GM15510 (cell line): ENCODE data around the gene CD53.

Experiments
- POLR2A ChIP-seq: IDR thresholded peaks from 3 replicates; pipeline ENCODE4 v1.6.1; 2011; ENCODE audit warnings: borderline replicate concordance; ENCODE audit not compliant: insufficient read length; ENCODE audit errors: extremely low read depth

The CD53 gene

GRCh38 chr1:110873856-110874255, 908 bp downstream of the CD53 start:
- TF ChIP-seq POLR2A, result no peak

- TF ChIP-seq POLR2A, result no peak
Observed at GRCh38 chr1:110874324-110875215, 1.6 kb downstream of the CD53 start.

- TF ChIP-seq POLR2A, result peak; percentile 46
Observed at GRCh38 chr1:110875216-110875731, 2.3 kb downstream of the CD53 start.

DNA sequence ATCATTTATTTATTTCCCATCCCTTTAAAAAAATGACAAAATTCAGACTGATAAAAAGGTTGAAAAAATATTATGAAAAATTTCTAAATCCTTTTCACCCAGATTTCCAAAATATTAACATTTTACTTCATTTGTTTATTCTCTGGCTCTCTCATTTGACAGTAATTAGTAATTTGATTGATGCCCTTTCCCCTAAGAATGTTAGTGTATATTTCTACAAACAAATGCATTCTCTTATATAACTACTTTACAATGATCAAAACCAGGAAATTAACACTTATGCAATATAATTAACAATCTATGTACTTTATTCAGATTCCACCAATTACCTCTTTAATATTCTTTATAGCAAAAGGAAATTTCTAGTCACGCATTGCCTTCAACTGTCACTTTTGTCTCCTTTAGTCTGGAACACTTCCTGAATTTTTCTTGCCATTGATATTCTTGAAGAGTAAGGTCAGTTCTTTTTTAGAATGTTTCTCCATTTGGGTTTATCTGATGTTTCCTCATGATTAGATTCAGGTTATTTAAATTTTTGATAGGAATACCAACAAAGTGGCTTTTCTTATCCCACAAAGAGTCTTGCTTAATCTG, 3.9 kb downstream of the CD53 start:
- TF ChIP-seq POLR2A, result no peak

GRCh38 chr1:110877364-110877763, 4.4 kb downstream of the CD53 start:
- no peak for TF ChIP-seq POLR2A

- TF ChIP-seq POLR2A, result no peak
Observed at GRCh38 chr1:110877776-110878175, 4.8 kb downstream of the CD53 start.

DNA sequence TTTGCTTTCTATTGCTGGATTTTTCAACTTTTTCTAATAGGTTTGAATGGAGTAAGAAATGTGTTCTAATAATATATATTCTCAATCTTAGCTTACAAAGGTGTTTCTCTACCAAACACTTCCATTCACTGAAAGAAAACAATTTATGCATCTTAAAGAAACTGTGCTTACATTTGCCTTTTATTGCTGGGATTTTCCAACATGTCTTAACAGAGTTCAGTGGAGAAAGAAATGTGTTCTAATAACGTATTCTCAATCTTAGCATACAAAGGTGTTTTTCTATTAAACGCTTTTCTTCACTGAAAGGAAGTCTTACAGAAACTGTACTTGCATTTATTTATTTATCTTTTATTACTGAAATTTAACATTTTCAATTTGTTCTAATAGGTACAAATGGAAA, 5.6 kb downstream of the CD53 start:
- no peak for TF ChIP-seq POLR2A

GRCh38 chr1:110878993-110879392, 6.0 kb downstream of the CD53 start:
- no peak for TF ChIP-seq POLR2A

DNA sequence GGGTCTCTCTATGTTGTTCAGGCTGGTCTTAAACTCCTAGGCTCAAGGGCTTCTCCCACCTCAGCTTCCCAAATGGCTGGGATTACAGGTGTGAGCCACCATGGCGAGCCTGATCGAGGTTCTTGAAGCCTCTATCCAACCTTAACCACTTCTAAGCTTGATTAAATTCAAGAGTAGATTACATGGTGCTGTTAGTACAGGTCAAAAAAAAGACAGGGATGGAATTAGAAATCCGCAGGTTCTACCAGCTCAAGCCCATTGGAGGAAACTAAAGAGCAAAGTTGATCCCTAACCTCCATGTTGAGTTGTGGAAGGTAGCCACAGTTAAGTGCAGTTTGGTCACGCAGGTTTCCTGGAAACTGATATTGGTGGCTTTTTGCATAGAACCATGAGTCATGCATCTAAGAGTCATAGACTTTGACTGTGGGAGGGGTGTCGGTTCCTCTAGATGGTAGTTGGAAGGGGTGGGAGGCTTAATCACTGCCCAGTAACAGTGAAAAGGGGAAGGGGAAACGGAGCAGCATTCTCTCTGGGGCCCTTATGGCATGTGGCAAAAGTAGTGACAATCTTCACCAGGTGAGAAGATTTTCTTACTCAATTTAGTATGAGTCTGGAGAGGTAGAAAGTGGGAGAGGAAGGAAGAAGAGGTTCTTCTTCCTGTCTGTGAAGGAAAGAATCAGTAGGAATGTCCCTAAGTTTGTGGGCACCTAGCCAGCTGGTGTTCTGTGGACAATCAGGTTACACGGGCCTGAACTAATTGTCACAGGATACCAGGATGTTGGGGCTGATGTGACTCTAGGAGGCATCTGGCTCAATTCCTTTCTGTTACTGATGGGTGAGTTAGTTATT, 7.0 kb downstream of the CD53 start:
- peak; percentile 30 for TF ChIP-seq POLR2A

- TF ChIP-seq POLR2A, result no peak
Observed at GRCh38 chr1:110880708-110881374, 7.9 kb downstream of the CD53 start.

GRCh38 chr1:110888049-110888448, 15.1 kb downstream of the CD53 start:
- TF ChIP-seq POLR2A, result no peak

- TF ChIP-seq POLR2A, result no peak
Observed at GRCh38 chr1:110888641-110889040, 15.7 kb downstream of the CD53 start.

DNA sequence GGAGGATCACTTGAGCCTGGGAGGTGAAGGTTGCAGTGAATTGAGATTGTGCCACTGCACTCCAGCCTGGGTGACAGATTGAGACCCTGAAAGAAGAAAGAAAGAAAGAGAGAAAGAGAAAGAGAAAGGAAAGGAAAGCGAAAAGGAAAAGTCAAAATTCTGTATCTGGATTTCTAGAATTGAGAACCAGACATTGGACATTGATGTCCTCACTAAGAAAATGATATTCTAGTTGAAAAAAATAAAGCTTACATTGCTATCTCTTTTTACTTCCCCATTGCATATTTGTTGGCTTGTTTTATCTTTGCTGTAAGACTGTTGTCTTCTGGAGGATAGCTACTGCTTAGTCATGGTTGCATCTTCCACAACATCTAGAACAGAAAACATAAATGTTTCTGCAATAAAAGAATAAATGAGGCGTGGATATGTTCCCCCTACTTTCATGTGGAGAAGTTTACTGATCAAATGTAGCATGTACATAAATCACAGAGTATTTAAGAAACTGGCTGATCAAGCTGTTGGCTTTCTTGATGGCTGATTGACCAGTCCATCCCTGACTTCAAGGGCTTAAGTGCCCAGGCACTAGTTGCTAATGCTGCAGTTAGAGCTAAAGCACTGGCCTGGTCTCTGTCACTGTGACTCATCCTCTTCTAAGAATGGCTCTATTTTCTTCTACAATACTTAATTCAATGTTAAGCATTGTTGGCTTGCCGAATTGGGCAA, 17.7 kb downstream of the CD53 start:
- TF ChIP-seq POLR2A, result no peak
